MM.1S (cell line): ENCODE results near the gene NLRP14.

ENCODE experiments used
- DNase-seq: peaks from one replicate; pipeline ENCODE4 v3.0.0-alpha.2; 2015
- H2AFZ ChIP-seq: fragments of 300-600 bp; sonication (generic); 2 replicates; pipeline ENCODE4 v1.6.0; 2016; ENCODE audit warnings: antibody characterized with exemption, low read length
- H3F3A ChIP-seq: fragments of 300-600 bp; sonication (generic); 2 replicates; pipeline ENCODE4 v1.6.1; 2016; ENCODE audit warnings: mild to moderate bottlenecking, antibody characterized with exemption, low read length, moderate library complexity, mixed read lengths; ENCODE audit not compliant: insufficient read depth
- H3K27ac ChIP-seq: fragments of 300-600 bp; sonication (generic); 2 replicates; pipeline ENCODE4 v1.5.1; 2016; ENCODE audit warnings: mild to moderate bottlenecking, low read length
- H3K27me3 ChIP-seq: fragments of 300-600 bp; sonication (generic); replicated peaks from 2 replicates; pipeline ENCODE4 v1.6.0; 2016; ENCODE audit warnings: low read length; ENCODE audit not compliant: insufficient read depth
- H3K36me3 ChIP-seq: fragments of 300-600 bp; sonication (generic); replicated peaks from 2 replicates; pipeline ENCODE4 v1.6.1; 2016; ENCODE audit warnings: mild to moderate bottlenecking, low read length, mixed read lengths; ENCODE audit not compliant: insufficient read depth
- H3K4me1 ChIP-seq: fragments of 300-600 bp; sonication (generic); 2 replicates; pipeline ENCODE4 v1.6.1; 2016; ENCODE audit warnings: low read length, mixed read lengths
- H3K4me2 ChIP-seq: fragments of 300-600 bp; sonication (generic); 2 replicates; pipeline ENCODE4 v1.6.0; 2016; ENCODE audit warnings: low read depth, low read length
- H3K4me3 ChIP-seq: fragments of 300-600 bp; sonication (generic); 2 replicates; pipeline ENCODE4 v1.5.1; 2016; ENCODE audit warnings: low read length, mixed read lengths
- H3K79me2 ChIP-seq: fragments of 300-600 bp; sonication (generic); 2 replicates; pipeline ENCODE4 v1.6.1; 2016; ENCODE audit warnings: mixed run types, low read length, mixed read lengths
- H3K9ac ChIP-seq: fragments of 300-600 bp; sonication (generic); 2 replicates; pipeline ENCODE4 v1.6.1; 2016; ENCODE audit warnings: low read length, mixed read lengths
- H3K9me2 ChIP-seq: fragments of 300-600 bp; sonication (generic); replicated peaks from 2 replicates; pipeline ENCODE4 v1.6.1; 2016; ENCODE audit warnings: mild to moderate bottlenecking, low read length, mixed read lengths; ENCODE audit not compliant: insufficient read depth
- H3K9me3 ChIP-seq: fragments of 300-600 bp; sonication (generic); replicated peaks from 2 replicates; pipeline ENCODE4 v1.6.1; 2016; ENCODE audit warnings: mild to moderate bottlenecking, low read length, mixed read lengths; ENCODE audit not compliant: insufficient read depth
- H4K20me1 ChIP-seq: fragments of 300-600 bp; sonication (generic); 2 replicates; pipeline ENCODE4 v1.6.1; 2016; ENCODE audit warnings: mild to moderate bottlenecking, low read length, moderate library complexity, mixed read lengths; ENCODE audit not compliant: insufficient read depth
- EZH2 ChIP-seq: fragments of 300-600 bp; sonication (generic); optimal IDR thresholded peaks from 2 replicates; pipeline ENCODE3; 2017; ENCODE audit warnings: low read depth, mild to moderate bottlenecking, antibody characterized with exemption, low read length, mixed read lengths
- EZH2phosphoT487 ChIP-seq: fragments of 300-600 bp; sonication (generic); IDR thresholded peaks from 2 replicates; pipeline ENCODE4 v1.6.1; 2018; ENCODE audit warnings: antibody characterized with exemption, low read length
- TF ChIP-seq, protein P1 (sequence below): fragments of 300-600 bp; sonication (generic); IDR thresholded peaks from 2 replicates; pipeline ENCODE4 v1.5.1; 2016; ENCODE audit warnings: antibody characterized with exemption, low read length, mixed read lengths

Gene NLRP14

DNA sequence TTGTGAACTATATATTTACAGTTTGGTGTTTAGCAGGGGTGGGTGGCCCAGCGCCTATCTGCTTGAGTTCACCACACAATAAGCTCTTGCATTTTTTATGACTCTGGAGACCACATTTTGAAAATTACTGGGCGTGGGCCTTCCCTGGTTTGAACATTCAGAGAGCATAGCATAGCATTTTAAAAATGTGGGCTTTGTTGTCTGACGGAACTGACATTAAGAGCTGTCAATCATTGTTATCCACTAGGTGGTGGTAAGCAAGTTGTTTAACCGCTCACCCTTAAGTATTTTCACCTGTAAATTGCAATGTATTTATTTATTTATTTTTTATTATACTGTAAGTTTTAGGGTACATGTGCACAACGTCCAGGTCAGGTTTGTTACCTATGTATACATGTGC is 1.0 kb downstream of the NLRP14 start:
- no peaks in the 10 kb centered on the region for H3K27me3 ChIP-seq
- H4K20me1 ChIP-seq, result no peaks in the 10 kb centered on the region
- H2AFZ ChIP-seq, result no peak overlapping the region
- 0 out of 2 replicates have a peak, but pooled peaks cover 6% of the 10 kb centered on the region for H3K4me1 ChIP-seq
- H3K9me3 ChIP-seq, result no peaks in the 10 kb centered on the region
- TF ChIP-seq EZH2 (no peak), EZH2phosphoT487 (no peak)
- TF ChIP-seq, protein P1, sequence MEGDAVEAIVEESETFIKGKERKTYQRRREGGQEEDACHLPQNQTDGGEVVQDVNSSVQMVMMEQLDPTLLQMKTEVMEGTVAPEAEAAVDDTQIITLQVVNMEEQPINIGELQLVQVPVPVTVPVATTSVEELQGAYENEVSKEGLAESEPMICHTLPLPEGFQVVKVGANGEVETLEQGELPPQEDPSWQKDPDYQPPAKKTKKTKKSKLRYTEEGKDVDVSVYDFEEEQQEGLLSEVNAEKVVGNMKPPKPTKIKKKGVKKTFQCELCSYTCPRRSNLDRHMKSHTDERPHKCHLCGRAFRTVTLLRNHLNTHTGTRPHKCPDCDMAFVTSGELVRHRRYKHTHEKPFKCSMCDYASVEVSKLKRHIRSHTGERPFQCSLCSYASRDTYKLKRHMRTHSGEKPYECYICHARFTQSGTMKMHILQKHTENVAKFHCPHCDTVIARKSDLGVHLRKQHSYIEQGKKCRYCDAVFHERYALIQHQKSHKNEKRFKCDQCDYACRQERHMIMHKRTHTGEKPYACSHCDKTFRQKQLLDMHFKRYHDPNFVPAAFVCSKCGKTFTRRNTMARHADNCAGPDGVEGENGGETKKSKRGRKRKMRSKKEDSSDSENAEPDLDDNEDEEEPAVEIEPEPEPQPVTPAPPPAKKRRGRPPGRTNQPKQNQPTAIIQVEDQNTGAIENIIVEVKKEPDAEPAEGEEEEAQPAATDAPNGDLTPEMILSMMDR, result no peak
- H3K36me3 ChIP-seq, result no peaks in the 10 kb centered on the region
- H3K9me2 ChIP-seq, result no peaks in the 10 kb centered on the region
- H3K4me3 ChIP-seq, result no peak overlapping the region
- no peak overlapping the region for H3K9ac ChIP-seq
- DNase-seq, result no peak
- peak overlapping the region; percentile 81; the same call in 1 of the 2 replicates for H3K4me2 ChIP-seq
- no peak overlapping the region for H3K27ac ChIP-seq
- no peaks in the 10 kb centered on the region for H3F3A ChIP-seq
- H3K79me2 ChIP-seq, result no peaks in the 10 kb centered on the region

DNA sequence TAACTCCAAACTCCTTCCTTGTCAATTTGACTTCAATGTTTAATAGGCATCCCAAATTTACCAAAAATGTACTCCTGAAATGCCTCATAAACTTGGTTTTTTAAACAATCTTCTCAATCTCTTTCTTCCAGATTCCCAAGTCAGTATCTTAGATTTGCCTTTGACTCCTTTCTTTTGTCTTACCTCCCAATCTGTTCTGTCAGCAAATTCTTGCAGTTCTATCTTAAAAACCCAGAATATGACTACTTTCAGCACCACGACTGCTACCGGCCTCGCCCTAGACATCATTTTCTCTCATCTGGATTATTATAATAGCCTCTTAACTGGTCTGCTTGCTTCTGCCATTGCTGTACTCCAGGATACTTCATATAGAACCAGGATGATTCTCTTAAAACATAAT is 7.9 kb downstream of the NLRP14 start:
- TF ChIP-seq EZH2phosphoT487 (no peak), EZH2 (no peak)
- TF ChIP-seq, protein P1, result no peak

DNA sequence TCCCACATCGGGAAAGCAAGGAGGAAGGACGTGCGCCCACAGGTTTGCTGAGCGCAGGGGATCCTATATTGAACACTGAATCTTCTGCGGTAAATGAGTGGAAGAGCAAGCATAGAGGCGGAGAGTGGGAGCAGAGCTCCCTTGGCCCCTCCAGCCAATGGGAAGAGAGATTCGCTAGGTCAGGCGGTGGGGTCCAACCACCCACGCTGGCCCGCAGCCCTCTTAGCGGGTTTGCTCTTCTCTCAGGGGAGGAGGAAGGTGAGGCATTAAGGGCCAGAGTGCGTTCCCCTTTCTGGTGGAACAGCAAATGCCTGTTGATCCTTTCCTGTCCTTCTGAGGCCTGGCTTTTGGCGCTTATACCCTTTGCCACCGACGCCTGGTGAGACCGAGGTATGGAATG is 10.6 kb downstream of the NLRP14 start:
- Histone ChIP-seq H3K36me3 (no peaks in the 10 kb centered on the region), H3K9me2 (no peaks in the 10 kb centered on the region), H3K27ac (no peak overlapping the region; the same call in 1 of the 2 replicates), H3K9me3 (no peaks in the 10 kb centered on the region), H3K4me1 (peaks cover 19% of the 10 kb centered on the region), H4K20me1 (no peaks in the 10 kb centered on the region), H3K9ac (no peak overlapping the region), H3K4me3 (no peak overlapping the region), H3K79me2 (no peaks in the 10 kb centered on the region), H2AFZ (no peak overlapping the region), H3K4me2 (peak overlapping the region; percentile 70; the same call in 1 of the 2 replicates), H3F3A (peaks cover 10% of the 10 kb centered on the region), H3K27me3 (no peaks in the 10 kb centered on the region)
- no peak for DNase-seq
- TF ChIP-seq EZH2, result no peak
- no peak for TF ChIP-seq EZH2phosphoT487
- TF ChIP-seq, protein P1, result no peak

More for the DNA sequence above, 7.9 kb downstream of the NLRP14 start:
- no peak overlapping the region for H3K27ac ChIP-seq
- H3K36me3 ChIP-seq, result no peaks in the 10 kb centered on the region
- H3F3A ChIP-seq, result peaks cover 10% of the 10 kb centered on the region
- peaks cover 19% of the 10 kb centered on the region for H3K4me1 ChIP-seq
- no peaks in the 10 kb centered on the region for H3K27me3 ChIP-seq
- no peaks in the 10 kb centered on the region for H3K79me2 ChIP-seq
- H3K9ac ChIP-seq, result no peak overlapping the region
- no peak for DNase-seq
- H3K9me2 ChIP-seq, result no peaks in the 10 kb centered on the region
- H4K20me1 ChIP-seq, result no peaks in the 10 kb centered on the region
- no peaks in the 10 kb centered on the region for H3K9me3 ChIP-seq
- no peak overlapping the region for H3K4me3 ChIP-seq
- no peak overlapping the region for H3K4me2 ChIP-seq
- no peak overlapping the region for H2AFZ ChIP-seq
